Liver (tissue), 9 donors: Measurements from ENCODE around the gene MPST. TPM values are rescaled to one million over a fixed set of nuclear protein-coding genes. Genes with fewer than 3 reads are reported as not detected.
A peak's percentile ranks its signal among the peaks of the same experiment; 100 is the strongest.

Source experiments
- DNase-seq: peaks from one replicate; pipeline ENCODE4 v3.0.0-alpha.2; 2017; ENCODE audit warnings: low spot score
- H3K27ac ChIP-seq, 2 donors: one replicate each; pipeline ENCODE4 v1.7.0; 2013; ENCODE audit warnings: inconsistent platforms in 2 of 2, low read length in 2 of 2, control low read depth in 1 of 2, low read depth in 1 of 2, mild to moderate bottlenecking in 1 of 2
- H3K27me3 ChIP-seq, 4 donors: one replicate each; pipeline versions ENCODE4 v1.6.1 to v1.7.0; 2013; ENCODE audit warnings: low read length in 3 of 4, inconsistent platforms in 1 of 4, mild to moderate bottlenecking in 1 of 4, moderate library complexity in 1 of 4; ENCODE audit not compliant: control insufficient read depth in 4 of 4, insufficient read depth in 4 of 4
- H3K36me3 ChIP-seq, 4 donors: one replicate each; pipeline versions ENCODE4 v1.6.1 to v1.7.0; 2013; ENCODE audit warnings: low read length in 3 of 4, mild to moderate bottlenecking in 3 of 4, low read depth in 1 of 4, moderate library complexity in 1 of 4; ENCODE audit not compliant: control insufficient read depth in 4 of 4, insufficient read depth in 3 of 4
- H3K4me1 ChIP-seq, 4 donors: one replicate each; pipeline versions ENCODE4 v1.6.1 to v1.7.0; 2013; ENCODE audit warnings: low read length in 3 of 4, mild to moderate bottlenecking in 3 of 4, moderate library complexity in 1 of 4; ENCODE audit not compliant: control insufficient read depth in 4 of 4, insufficient read depth in 4 of 4
- H3K4me3 ChIP-seq, 3 donors: one replicate each; pipeline versions ENCODE4 v1.6.1 to v1.7.0; 2013; ENCODE audit warnings: low read length in 3 of 3, control low read depth in 1 of 3, low read depth in 1 of 3, mild to moderate bottlenecking in 1 of 3
- H3K9ac ChIP-seq, 2 donors: one replicate each; pipeline ENCODE4 v1.7.0; 2013; ENCODE audit warnings: low read length in 2 of 2, mild to moderate bottlenecking in 2 of 2, moderate library complexity in 2 of 2, control low read depth in 1 of 2, low read depth in 1 of 2
- H3K9me3 ChIP-seq, 4 donors: one replicate each; pipeline versions ENCODE4 v1.6.1 to v1.7.0; 2013; ENCODE audit warnings: low read length in 3 of 4; ENCODE audit not compliant: control insufficient read depth in 4 of 4
- ATF3 ChIP-seq: IDR thresholded peaks from 2 replicates; pipeline ENCODE4 v1.6.1; 2016; ENCODE audit warnings: antibody characterized with exemption
- CTCF ChIP-seq: fragments of 150-350 bp; IDR thresholded peaks from 2 replicates; pipeline ENCODE4 v1.5.1; 2017; ENCODE audit warnings: improper control_type of control experiment, low read depth, low read length; ENCODE audit not compliant: missing input control
- GABPA ChIP-seq, 2 donors: IDR thresholded peaks in 1 of 2; conservative IDR thresholded peaks in 1 of 2; 2 replicates each; pipeline ENCODE4 v1.6.1; 2016; ENCODE audit warnings: antibody characterized with exemption in 2 of 2, mild to moderate bottlenecking in 1 of 2, moderate library complexity in 1 of 2
- HNF4A ChIP-seq, 2 donors: conservative IDR thresholded peaks; 2 replicates each; pipeline ENCODE4 v1.6.1; 2016; ENCODE audit warnings: antibody characterized with exemption in 2 of 2, mild to moderate bottlenecking in 2 of 2
- JUND ChIP-seq, 2 donors: IDR thresholded peaks; 2 replicates each; pipeline ENCODE4 v1.6.1; 2016; ENCODE audit warnings: antibody characterized with exemption in 2 of 2
- NR2F2 ChIP-seq: IDR thresholded peaks from 2 replicates; pipeline ENCODE4 v1.6.1; 2016; ENCODE audit warnings: antibody characterized with exemption
- REST ChIP-seq: IDR thresholded peaks from 2 replicates; pipeline ENCODE4 v1.6.1; 2016; ENCODE audit warnings: antibody characterized with exemption, mild to moderate bottlenecking
- RXRA ChIP-seq, 2 donors: IDR thresholded peaks; 2 replicates each; pipeline ENCODE4 v1.6.1; 2017 to 2018; ENCODE audit warnings: antibody characterized with exemption in 2 of 2, mild to moderate bottlenecking in 1 of 2
- SP1 ChIP-seq: IDR thresholded peaks from 2 replicates; pipeline ENCODE4 v1.6.1; 2018; ENCODE audit warnings: antibody characterized with exemption, mild to moderate bottlenecking
- TAF1 ChIP-seq: conservative IDR thresholded peaks from 2 replicates; pipeline ENCODE4 v1.6.1; 2016; ENCODE audit warnings: antibody characterized with exemption, mild to moderate bottlenecking
- WGBS: extraction: QIAGEN DNeasy Blood & Tissue Kit; methylation state at CpG from one replicate; pipeline ENCODE4 v1.1.7; 2013; 5-methylcytosine and 5-hydroxymethylcytosine counted together
- polyA plus RNA-seq, 2 donors: library from polyadenylated mRNA; stranded (reverse) in 1 of 2; unstranded in 1 of 2; fragments of 200-250 nt in 1 of 2; fragments of >200 nt in 1 of 2; fragmentation: Nextera tagmentation in 1 of 2; extraction: Ambion mirVana in 1 of 2; gene quantifications; one replicate each; pipeline versions ENCODE4 v1.2.1 to v1.2.3, GENCODE V29; 2013 to 2015
- total RNA-seq, 2 donors: library from RNA; depleted of rRNA; stranded (reverse); fragments of >200 nt; gene quantifications; one replicate each; pipeline ENCODE4 v1.2.3, GENCODE V29; 2014
- donor health status: healthy.
- donor health status: healthy.
- donor health status: healthy.
- donor health status: healthy.
- donor health status: healthy.

Gene MPST
- total and polyA plus RNA-seq, 4 donors = 124 to 277 (median 199) TPM

- Histone ChIP-seq H3K27me3 (no peaks in the 10 kb centered on the region), H3K4me1 (peaks cover 8 to 45% (median 34%) of the 10 kb centered on the region in 4 donors), H3K9me3 (no peaks in the 10 kb centered on the region), H3K9ac (no peak overlapping the region), H3K4me3 (no peak overlapping the region), H3K27ac (no peak overlapping the region), H3K36me3 (no peaks in the 10 kb centered on the region)
- 94% methylated on average over 2 of the region's 2 CpGs for WGBS
- no peak for DNase-seq
- TF ChIP-seq TAF1 (no peak), NR2F2 (no peak), RXRA (IDR thresholded peaks at IDR 0.05) (no peak), HNF4A (conservative IDR thresholded peaks at IDR 0.05) (no peak), CTCF (no peak), JUND (IDR thresholded peaks at IDR 0.05) (no peak)
Observed at GRCh38 chr22:37039466-37039865, 19.9 kb downstream of the MPST start.

DNA sequence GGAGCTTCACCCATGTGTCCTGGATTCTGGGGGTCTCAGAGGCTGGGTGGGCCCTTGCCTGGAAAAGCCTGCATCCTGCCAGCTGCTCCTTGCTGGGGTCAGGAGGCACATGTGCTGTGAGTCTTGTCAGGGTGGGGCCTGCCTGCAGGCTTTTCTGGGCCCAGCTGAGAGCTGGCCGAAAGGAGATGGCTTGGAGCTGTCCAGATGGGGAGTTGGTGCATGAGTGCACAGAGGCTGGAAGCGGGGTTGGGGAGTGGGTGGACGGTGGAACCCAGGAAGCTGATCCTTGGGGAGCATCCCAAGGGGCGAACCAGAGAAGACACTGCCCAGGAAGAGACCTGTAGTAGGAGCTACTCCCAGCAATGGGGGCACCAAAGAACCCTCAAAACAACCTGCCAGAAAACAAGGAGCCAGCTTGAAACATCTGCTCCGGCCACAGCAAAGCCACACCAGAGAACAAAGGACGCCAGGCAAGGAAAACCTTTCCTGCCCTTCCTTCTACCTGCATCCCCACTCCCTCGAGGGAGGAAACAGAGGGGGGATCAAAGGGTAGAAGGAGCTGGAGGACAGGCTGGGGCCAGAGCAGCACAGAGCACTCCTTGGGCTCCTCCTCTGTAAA, 23.8 kb downstream of the MPST start:
- H3K4me3 ChIP-seq = no peak overlapping the region
- no peaks in the 10 kb centered on the region for H3K9me3 ChIP-seq
- H3K27me3 ChIP-seq = no peaks in the 10 kb centered on the region
- peaks cover 8 to 34% (median 27%) of the 10 kb centered on the region in 4 donors for H3K4me1 ChIP-seq
- TF ChIP-seq SP1 (no peak), ATF3 (no peak), JUND (IDR thresholded peaks at IDR 0.05) (no peak), REST (no peak), NR2F2 (no peak), HNF4A (conservative IDR thresholded peaks at IDR 0.05) (no peak), GABPA (IDR thresholded peaks at IDR 0.05 in 1 of 2, conservative IDR thresholded peaks at IDR 0.05 in 1 of 2) (no peak)
- no peak for DNase-seq
- H3K36me3 ChIP-seq = no peaks in the 10 kb centered on the region
- WGBS = 74% methylated on average over 7 of the region's 7 CpGs
- peak overlapping the region; percentile 19 to 33 for H3K27ac ChIP-seq
- peak overlapping the region in 1 of 2 donors; percentile 26 for H3K9ac ChIP-seq
